ENCODE data around the gene NEK3. TPM values are rescaled to one million over a fixed set of nuclear protein-coding genes. Genes with fewer than 3 reads are reported as not detected.
A peak's percentile ranks its signal among the peaks of the same experiment; 100 is the strongest.

The NEK3 gene
- polyA plus RNA-seq, 3 donors = 5.7 to 13.7 (median 6.1) TPM

GRCh38 chr13:52127783-52128702, 31.4 kb downstream of the NEK3 start:
- Histone ChIP-seq H3K4me3 (replicated peaks in 1 of 3; ENCODE audit: low read depth in 2 of 3, low read length in 3 of 3) (peak overlapping the region; percentile 46 to 76 (median 62)), H4K20me1 (ENCODE audit: insufficient read depth, low read length) (no peaks in the 10 kb centered on the region), H3K79me2 (ENCODE audit: insufficient read depth, low read length) (no peaks in the 10 kb centered on the region), H3K27ac (ENCODE audit: low read depth in 1 of 2, low read length in 2 of 2) (no peak overlapping the region), H3K9ac (ENCODE audit: insufficient read depth, low read length, poor library complexity, severe bottlenecking) (peak overlapping the region; percentile 30), H3K27me3 (ENCODE audit: control insufficient read depth in 2 of 2, insufficient read depth in 2 of 2, low read length in 2 of 2) (no peaks in the 10 kb centered on the region), H3K4me1 (ENCODE audit: control insufficient read depth in 1 of 2, insufficient read depth in 2 of 2, low read length in 2 of 2) (peaks cover 16 to 21% of the 10 kb centered on the region in 2 donors), H3K36me3 (replicated peaks in 1 of 2; ENCODE audit: control insufficient read depth in 1 of 2, insufficient read depth in 2 of 2, low read length in 2 of 2) (peaks cover 18 to 27% of the 10 kb centered on the region in 2 donors), H3K9me3 (replicated peaks in 1 of 2; ENCODE audit: control insufficient read depth in 1 of 2, insufficient read depth in 1 of 2, low read length in 2 of 2) (no peaks in the 10 kb centered on the region), H2AFZ (ENCODE audit: insufficient read depth, low read depth, low read length, poor library complexity, severe bottlenecking) (peak overlapping the region; percentile 86), H3K4me2 (replicated peaks; ENCODE audit: extremely low read depth, low read length, poor library complexity, severe bottlenecking) (peak overlapping the region; percentile 96)
- Mint-ChIP-seq H3K4me1 (peaks cover 21% of the 10 kb centered on the region), H3K9me3 (peaks cover 0 to 4% (median 0%) of the 10 kb centered on the region in 7 donors), H3K27ac (peak overlapping the region in 4 of 7 donors; percentile 4 to 79 (median 61)), H3K4me3 (peak overlapping the region; percentile 92 to 100), H3K27me3 (ENCODE audit: low read depth in 3 of 3) (peaks cover 3 to 14% (median 4%) of the 10 kb centered on the region in 3 donors), H3K36me3 (peaks cover 28 to 29% of the 10 kb centered on the region in 2 donors)
- intact Hi-C loops (cut with micrococcal nuclease) = loop anchor here in 1 of 2 donors (10.0 kb wide), 2 partner anchors 123 to 1003 kb away; no protein-coding TSS in a partner anchor
- TF ChIP-seq CTCF (IDR thresholded peaks at IDR 0.05) = peak; percentile 75
- peak; percentile 11 to 34 (median 31) for DNase-seq
- WGBS (ENCODE audit: insufficient coverage) = 0% methylated on average over 19 of the region's 33 CpGs

GRCh38 chr13:52127378-52127777, 32.0 kb downstream of the NEK3 start:
- H4K20me1 ChIP-seq (ENCODE audit: insufficient read depth, low read length) = no peaks in the 10 kb centered on the region
- no peak overlapping the region for H3K9ac ChIP-seq (ENCODE audit: insufficient read depth, low read length, poor library complexity, severe bottlenecking)
- 83% methylated on average over 1 of the region's 6 CpGs for WGBS (ENCODE audit: insufficient coverage)
- Mint-ChIP-seq H3K9me3 (peaks cover 0 to 4% (median 0%) of the 10 kb centered on the region in 7 donors), H3K4me3 (no peak overlapping the region), H3K27me3 (ENCODE audit: low read depth in 3 of 3) (peaks cover 3 to 14% (median 4%) of the 10 kb centered on the region in 3 donors), H3K4me1 (peaks cover 21% of the 10 kb centered on the region), H3K36me3 (peaks cover 23 to 24% of the 10 kb centered on the region in 2 donors), H3K27ac (no peak overlapping the region)
- H3K27ac ChIP-seq (ENCODE audit: low read depth in 1 of 2, low read length in 2 of 2) = no peak overlapping the region
- H3K27me3 ChIP-seq (ENCODE audit: control insufficient read depth in 2 of 2, insufficient read depth in 2 of 2, low read length in 2 of 2) = no peaks in the 10 kb centered on the region
- peaks cover 12 to 21% of the 10 kb centered on the region in 2 donors for H3K36me3 ChIP-seq (replicated peaks in 1 of 2; ENCODE audit: control insufficient read depth in 1 of 2, insufficient read depth in 2 of 2, low read length in 2 of 2)
- H3K4me2 ChIP-seq (replicated peaks; ENCODE audit: extremely low read depth, low read length, poor library complexity, severe bottlenecking) = peak overlapping the region; percentile 96
- DNase-seq = no peak
- intact Hi-C loops (cut with micrococcal nuclease) = loop anchor here in 1 of 2 donors (10.0 kb wide), 2 partner anchors 123 to 1003 kb away; no protein-coding TSS in a partner anchor
- H3K79me2 ChIP-seq (ENCODE audit: insufficient read depth, low read length) = no peaks in the 10 kb centered on the region
- peaks cover 16 to 21% of the 10 kb centered on the region in 2 donors for H3K4me1 ChIP-seq (ENCODE audit: control insufficient read depth in 1 of 2, insufficient read depth in 2 of 2, low read length in 2 of 2)
- no peak for TF ChIP-seq CTCF (IDR thresholded peaks at IDR 0.05)
- H2AFZ ChIP-seq (ENCODE audit: insufficient read depth, low read depth, low read length, poor library complexity, severe bottlenecking) = peak overlapping the region; percentile 86
- peak overlapping the region in 1 of 3 experiments; percentile 76 for H3K4me3 ChIP-seq (replicated peaks in 1 of 3; ENCODE audit: low read depth in 2 of 3, low read length in 3 of 3)
- no peaks in the 10 kb centered on the region for H3K9me3 ChIP-seq (replicated peaks in 1 of 2; ENCODE audit: control insufficient read depth in 1 of 2, insufficient read depth in 1 of 2, low read length in 2 of 2)

Measured in CD14-positive monocyte (primary cell).